K562 (cell line): ENCODE measurements around the gene FRMD4B. TPM values are rescaled to one million over a fixed set of nuclear protein-coding genes. Genes with fewer than 3 reads are reported as not detected.

ENCODE experiments used
- ATAC-seq: fragments of 200-7000 bp; cut with Tn5 transposase; 3 replicates; pipeline ENCODE4 v1.9.1; 2020; ENCODE audit warnings: moderate library complexity
- BruUV-seq: library from RNA; stranded (reverse); fragments of 400-500 nt; replicated peaks from 2 replicates; lab custom pipeline; 2021; lab: Mats Ljungman, UMichigan
- CTCF ChIA-PET: fragments of 300-600 bp; formaldehyde crosslinking; extraction: SDS; loops from one replicate; lab custom pipeline; 2021; ENCODE audit warnings: low intra/inter-chr PET ratio; lab: Yijun Ruan, JAX
- POLR2A ChIA-PET: fragments of 300-600, 350-650 bp; sonication (Branson Sonifier 250); formaldehyde crosslinking; extraction: SDS; loops from one replicate; lab custom pipeline; 2021; ENCODE audit warnings: antibody characterized with exemption, inconsistent platforms; lab: Yijun Ruan, JAX
- DNase-seq, 4 experiments: peaks; one replicate each; pipeline versions ENCODE4 v3.0.0 to v3.0.0-alpha.2; 2011 to 2018; ENCODE audit warnings: low spot score in 3 of 4, mixed read lengths in 3 of 4; ENCODE audit errors: extremely low read depth in 1 of 4
- FAIRE-seq: peaks from 2 replicates; lab custom pipeline; 2011; peaks lifted over from hg19 to GRCh38; lab: Jason Lieb, UNC
- H2AFZ ChIP-seq: 2 replicates; pipeline ENCODE4 v1.6.0; 2011; ENCODE audit warnings: low read depth, low read length, control low read depth, inconsistent platforms
- H3K27ac ChIP-seq: fragments of 200-600 bp; 3 replicates; pipeline ENCODE4 v1.8.0; 2011; ENCODE audit warnings: low read depth, mild to moderate bottlenecking, control low read depth, inconsistent platforms, low read length, moderate library complexity, mixed read lengths; ENCODE audit errors: extremely low read depth
- H3K27me3 ChIP-seq, 2 experiments: fragments of 300-600 bp in 1 of 2; 2 replicates in 1 of 2; 3 replicates in 1 of 2; pipeline versions ENCODE4 v1.6.0 to v1.8.0; 2011; ENCODE audit warnings: inconsistent platforms in 2 of 2, low read length in 2 of 2, mild to moderate bottlenecking in 1 of 2, mixed read lengths in 1 of 2, moderate library complexity in 1 of 2; ENCODE audit not compliant: control insufficient read depth in 2 of 2, insufficient read depth in 2 of 2
- H3K36me3 ChIP-seq: fragments of 300-600 bp; 3 replicates; pipeline ENCODE4 v1.8.0; 2011; ENCODE audit warnings: mild to moderate bottlenecking, low read length, inconsistent platforms; ENCODE audit not compliant: control insufficient read depth, insufficient read depth
- H3K4me1 ChIP-seq, 2 experiments: fragments of 200-600 bp in 1 of 2; replicated peaks in 1 of 2; 2 replicates in 1 of 2; 3 replicates in 1 of 2; pipeline versions ENCODE4 v1.5.1 to v1.8.0; 2011; ENCODE audit warnings: inconsistent platforms in 2 of 2, low read length in 2 of 2, mild to moderate bottlenecking in 1 of 2, mixed read lengths in 1 of 2, moderate library complexity in 1 of 2; ENCODE audit not compliant: control insufficient read depth in 2 of 2, insufficient read depth in 2 of 2
- H3K4me2 ChIP-seq: 2 replicates; pipeline ENCODE4 v1.6.1; 2011; ENCODE audit warnings: low read length, control low read depth, inconsistent platforms, mixed read lengths; ENCODE audit not compliant: insufficient read depth
- H3K4me3 ChIP-seq: fragments of 200-600 bp; sonication (generic), shearing (Covaris generic); 2 replicates; pipeline ENCODE4 v1.5.1; 2016; ENCODE audit warnings: control low read depth, inconsistent platforms
- H3K79me2 ChIP-seq: fragments of 200-600 bp; 3 replicates; pipeline ENCODE4 v1.8.0; 2011; ENCODE audit warnings: low read length, inconsistent platforms; ENCODE audit not compliant: control insufficient read depth, insufficient read depth
- H3K9ac ChIP-seq, 2 experiments: 2 replicates each; pipeline versions ENCODE4 v1.6.0 to v1.6.1; 2011; ENCODE audit warnings: low read depth in 2 of 2, low read length in 2 of 2, control low read depth in 1 of 2, inconsistent platforms in 1 of 2, mild to moderate bottlenecking in 1 of 2, mixed read lengths in 1 of 2; ENCODE audit not compliant: insufficient read depth in 1 of 2
- H3K9me1 ChIP-seq: one replicate; pipeline ENCODE4 v1.6.0; 2011; ENCODE audit warnings: inconsistent platforms, mild to moderate bottlenecking, low read length, moderate library complexity; ENCODE audit not compliant: control insufficient read depth, insufficient read depth
- H3K9me3 ChIP-seq: replicated peaks from 2 replicates; pipeline ENCODE4 v1.5.1; 2011; ENCODE audit warnings: low read depth, low read length, inconsistent platforms; ENCODE audit not compliant: control insufficient read depth, insufficient read depth
- H4K20me1 ChIP-seq: replicated peaks from 2 replicates; pipeline ENCODE4 v1.6.1; 2011; ENCODE audit warnings: low read length, inconsistent platforms, mixed read lengths; ENCODE audit not compliant: control insufficient read depth, insufficient read depth
- ARNT ChIP-seq, 2 experiments: fragments of 450-650 bp; IDR thresholded peaks; 2 replicates each; pipeline ENCODE4 v1.6.1; 2016; ENCODE audit warnings: mild to moderate bottlenecking in 1 of 2
- BHLHE40 ChIP-seq: IDR thresholded peaks from 2 replicates; pipeline ENCODE4 v1.6.1; 2011; ENCODE audit warnings: low read length, improper control_type of control experiment
- FOSL1 ChIP-seq: fragments of 200-800 bp; sonication (Bioruptor generic); conservative IDR thresholded peaks from 2 replicates; pipeline ENCODE4 v1.6.1; 2016; ENCODE audit warnings: missing genetic modification characterization, missing compliant biosample characterization
- FOXP1 ChIP-seq: sonication (generic); formaldehyde crosslinking; IDR thresholded peaks from 2 replicates; pipeline ENCODE4 v1.8.0; 2022; ENCODE audit warnings: mild to moderate bottlenecking, missing genetic modification reagents
- MAZ ChIP-seq, 2 experiments: fragments of 450-650 bp in 1 of 2; sonication (generic) in 1 of 2; formaldehyde crosslinking; IDR thresholded peaks in 1 of 2; conservative IDR thresholded peaks in 1 of 2; 2 replicates each; pipeline versions ENCODE4 v1.4.0 to v1.5.0; 2020; ENCODE audit warnings: mild to moderate bottlenecking in 1 of 2, missing genetic modification reagents in 1 of 2
- MITF ChIP-seq: IDR thresholded peaks from 2 replicates; pipeline ENCODE4 v1.6.1; 2014; ENCODE audit warnings: antibody characterized with exemption
- POLR2AphosphoS2 ChIP-seq: IDR thresholded peaks from 2 replicates; pipeline ENCODE4 v1.6.1; 2012; ENCODE audit warnings: low read length, improper control_type of control experiment
- SMARCB1 ChIP-seq: IDR thresholded peaks from 2 replicates; pipeline ENCODE4 v1.6.1; 2011; ENCODE audit warnings: improper control_type of control experiment, low read depth; ENCODE audit not compliant: insufficient read length
- YBX1 ChIP-seq: fragments of 450-650 bp; IDR thresholded peaks from 2 replicates; pipeline ENCODE4 v1.7.1; 2016; ENCODE audit warnings: mild to moderate bottlenecking
- ZC3H11A ChIP-seq: IDR thresholded peaks from 2 replicates; pipeline ENCODE4 v1.6.1; 2012; ENCODE audit warnings: low read depth, low read length, improper control_type of control experiment
- ZFP36 ChIP-seq: fragments of 150-350 bp; IDR thresholded peaks from 2 replicates; pipeline ENCODE4 v1.6.1; 2018; ENCODE audit warnings: low read length, low read depth; ENCODE audit not compliant: partially characterized antibody
- ZNF232 ChIP-seq: sonication (generic); formaldehyde crosslinking; IDR thresholded peaks from 2 replicates; pipeline ENCODE4 v1.8.0; 2022; ENCODE audit warnings: mild to moderate bottlenecking, missing genetic modification reagents
- ZNF780A ChIP-seq: fragments of 250-450 bp; sonication (Bioruptor Pico); IDR thresholded peaks from 2 replicates; pipeline ENCODE4 v1.5.0; 2021; ENCODE audit warnings: mild to moderate bottlenecking
- WGBS: fragments of 100-300 bp; shearing (Covaris generic); methylation state at CpG from one replicate; pipeline ENCODE4 v1.1.6; 2016; ENCODE audit warnings: low coverage, mixed read lengths; ENCODE audit not compliant: insufficient coverage; ENCODE audit errors: missing lambda C conversion rate; 5-methylcytosine and 5-hydroxymethylcytosine counted together
- in situ Hi-C: fragments of 300-500 bp; cut with MboI; formaldehyde crosslinking; loops from 4 replicates; pipeline ENCODE4 v1.15.0; 2018; ENCODE audit warnings: inconsistent platforms, mixed read lengths
- intact Hi-C: fragments of 100-400 bp; cut with micrococcal nuclease; formaldehyde crosslinking; loops from 2 replicates; pipeline ENCODE4 v1.14.2; 2022
- polyA plus RNA-seq, 8 experiments: library from polyadenylated mRNA; depleted of rRNA in 4 of 8; stranded (reverse) in 5 of 8; unstranded in 3 of 8; fragments of >200 nt; fragmentation: Nextera tagmentation in 2 of 8; fragmentation: Illumina TruSeq in 1 of 8; extraction: Ambion mirVana in 2 of 8; extraction: Trizol in 1 of 8; gene quantifications; 2 replicates each; pipeline versions ENCODE4 v1.2.1 to v1.2.3, GENCODE V29; 2011 to 2014; ENCODE audit warnings: inconsistent platforms in 1 of 8, missing spikeins in 1 of 8
- total RNA-seq, 7 experiments: library from RNA; depleted of rRNA in 6 of 7; stranded (reverse); fragments of >200 nt in 6 of 7; fragmentation: Illumina TruSeq in 2 of 7; extraction: Trizol in 2 of 7; gene quantifications; 2 replicates each; pipeline versions ENCODE4 v1.2.1 to v1.2.3, GENCODE V29; 2011 to 2021; ENCODE audit warnings: low replicate concordance in 1 of 7
- TF ChIP-seq, protein P1 (sequence below): fragments of 450-650 bp; conservative IDR thresholded peaks from 2 replicates; pipeline ENCODE4 v1.6.1; 2016; ENCODE audit warnings: missing genetic modification characterization, low read depth, mild to moderate bottlenecking, control low read depth, missing compliant biosample characterization

FRMD4B gene
- total and polyA plus RNA-seq, 9 of the 15 experiments (the other 6 are each of a cell fraction or from before 2014, with no cell fraction given), result 0.03 to 0.09 (median 0.04) TPM; not detected in 3

DNA sequence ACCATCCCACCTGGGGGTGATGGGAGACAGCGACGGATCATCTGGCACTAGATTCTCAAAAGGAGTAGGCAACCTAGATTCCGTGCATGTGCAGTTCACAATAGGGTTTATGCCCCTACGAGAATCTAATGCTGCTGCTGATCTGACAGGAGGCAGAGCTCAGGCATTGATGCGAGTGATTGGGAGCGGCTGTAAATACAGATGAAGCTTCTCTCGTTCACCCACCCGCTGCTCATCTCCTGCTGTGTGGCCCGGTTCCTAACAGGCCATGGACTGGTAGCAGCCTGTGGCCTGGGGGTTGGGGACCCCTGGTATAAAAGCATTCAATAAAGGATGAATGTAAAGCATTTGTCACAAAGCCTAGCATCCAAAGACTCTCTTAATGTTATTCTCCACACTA is 126.8 kb downstream of the FRMD4B start:
- H3K9me1 ChIP-seq, result no peaks in the 10 kb centered on the region
- H4K20me1 ChIP-seq, result no peaks in the 10 kb centered on the region
- intact Hi-C loops, result no loop called here
- WGBS, result 0% methylated on average over 9 of the region's 9 CpGs
- in situ Hi-C loops, result no loop called here
- DNase-seq, result no peak
- no peaks in the 10 kb centered on the region for H3K9me3 ChIP-seq
- POLR2A ChIA-PET, result no interaction called here
- no peak overlapping the region for H3K9ac ChIP-seq
- CTCF ChIA-PET, result no interaction called here
- no peak for FAIRE-seq
- H3K27ac ChIP-seq, result no peak overlapping the region
- no TSS peak for BruUV-seq
- no peaks in the 10 kb centered on the region for H3K4me1 ChIP-seq
- H2AFZ ChIP-seq, result no peak overlapping the region
- ATAC-seq, result no peak
- no peaks in the 10 kb centered on the region for H3K79me2 ChIP-seq
- H3K36me3 ChIP-seq, result no peaks in the 10 kb centered on the region
- H3K4me3 ChIP-seq, result no peak overlapping the region
- H3K27me3 ChIP-seq, result peaks cover 0 to 2% of the 10 kb centered on the region in 2 experiments; a peak in 2 of 5 replicates
- H3K4me2 ChIP-seq, result no peak overlapping the region
- TF ChIP-seq MAZ (CRISPR knock-in tag; conservative IDR thresholded peaks at IDR 0.05 in 1 of 2, IDR thresholded peaks at IDR 0.05 in 1 of 2), result no peak
- no peak for TF ChIP-seq ARNT (IDR thresholded peaks at IDR 0.05)

- in situ Hi-C loops (no loop called here), intact Hi-C loops (no loop called here)
- CTCF ChIA-PET, result no interaction called here
- POLR2A ChIA-PET, result interaction anchor here (1.2 kb wide), 1 partner anchor 11 kb away, joined by 3 read pairs; no protein-coding TSS in a partner anchor
- Histone ChIP-seq H3K9ac (no peak overlapping the region), H4K20me1 (no peaks in the 10 kb centered on the region), H3K9me3 (no peaks in the 10 kb centered on the region), H3K36me3 (no peaks in the 10 kb centered on the region), H3K79me2 (no peaks in the 10 kb centered on the region), H3K27ac (no peak overlapping the region), H3K4me3 (no peak overlapping the region), H3K9me1 (no peaks in the 10 kb centered on the region), H3K27me3 (peaks cover 0 to 2% of the 10 kb centered on the region in 2 experiments; a peak in 2 of 5 replicates), H3K4me2 (no peak overlapping the region), H3K4me1 (no peaks in the 10 kb centered on the region), H2AFZ (no peak overlapping the region)
- ATAC-seq, result no peak
- WGBS, result 5% methylated on average over 3 of the region's 3 CpGs
- BruUV-seq, result no TSS peak
- DNase-seq, result no peak
- FAIRE-seq, result no peak
- TF ChIP-seq ZFP36, result no peak
- no peak for TF ChIP-seq FOXP1 (CRISPR knock-in tag)
- TF ChIP-seq ZNF780A, result no peak
- no peak for TF ChIP-seq BHLHE40
- TF ChIP-seq YBX1, result no peak
- TF ChIP-seq, protein P1, sequence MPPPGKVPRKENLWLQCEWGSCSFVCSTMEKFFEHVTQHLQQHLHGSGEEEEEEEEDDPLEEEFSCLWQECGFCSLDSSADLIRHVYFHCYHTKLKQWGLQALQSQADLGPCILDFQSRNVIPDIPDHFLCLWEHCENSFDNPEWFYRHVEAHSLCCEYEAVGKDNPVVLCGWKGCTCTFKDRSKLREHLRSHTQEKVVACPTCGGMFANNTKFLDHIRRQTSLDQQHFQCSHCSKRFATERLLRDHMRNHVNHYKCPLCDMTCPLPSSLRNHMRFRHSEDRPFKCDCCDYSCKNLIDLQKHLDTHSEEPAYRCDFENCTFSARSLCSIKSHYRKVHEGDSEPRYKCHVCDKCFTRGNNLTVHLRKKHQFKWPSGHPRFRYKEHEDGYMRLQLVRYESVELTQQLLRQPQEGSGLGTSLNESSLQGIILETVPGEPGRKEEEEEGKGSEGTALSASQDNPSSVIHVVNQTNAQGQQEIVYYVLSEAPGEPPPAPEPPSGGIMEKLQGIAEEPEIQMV (tag), result no peak
- TF ChIP-seq POLR2AphosphoS2, result no peak
- TF ChIP-seq ZNF232 (CRISPR knock-in tag), result no peak
- no peak for TF ChIP-seq MITF
- TF ChIP-seq ZC3H11A, result no peak
- no peak for TF ChIP-seq SMARCB1
- no peak for TF ChIP-seq FOSL1 (tag)
These were observed 130.0 kb downstream of the FRMD4B start for GRCh38 chr3:69255928-69256327.
